Activated CD8-positive, alpha-beta memory T cell treated with anti-CD3 and anti-CD28 coated beads, Interleukin-2, amount 50 U/mL, for 4 hours (primary cell): Measurements from ENCODE around the gene PTPRN2.
"Not testable (repeated sequence)": the region's sequence is repeated elsewhere in the genome, so short reads cannot be mapped to it uniquely, and the experiment has no call there.

Source experiments
- DNase-seq: peaks from one replicate; pipeline ENCODE4 v3.0.0-alpha.2; 2020

Gene PTPRN2

GRCh38 chr7:157519798-157520244, 1067.8 kb downstream of the PTPRN2 start:
- DNase-seq = peak; percentile 4

- DNase-seq = peak; percentile 9
These were observed 1068.4 kb downstream of the PTPRN2 start for GRCh38 chr7:157519246-157519645.

- DNase-seq = peak; percentile 5
These were observed 1069.0 kb downstream of the PTPRN2 start for GRCh38 chr7:157518514-157519175.

- DNase-seq = peak; percentile 4
These were observed 1069.7 kb downstream of the PTPRN2 start for GRCh38 chr7:157517782-157518513.

- DNase-seq = peak; percentile 8
These were observed 1070.5 kb downstream of the PTPRN2 start for GRCh38 chr7:157516911-157517781.

- DNase-seq = peak; percentile 5
These were observed 1071.3 kb downstream of the PTPRN2 start for GRCh38 chr7:157516311-157516710.

GRCh38 chr7:157515342-157516041, 1072.1 kb downstream of the PTPRN2 start:
- peak; percentile 9 for DNase-seq

GRCh38 chr7:157514746-157515145, 1072.9 kb downstream of the PTPRN2 start:
- no peak for DNase-seq

GRCh38 chr7:157514306-157514705, 1073.3 kb downstream of the PTPRN2 start:
- no peak for DNase-seq

- no peak for DNase-seq
These were observed 1073.9 kb downstream of the PTPRN2 start for GRCh38 chr7:157513682-157514081.

- no peak for DNase-seq
These were observed 1074.4 kb downstream of the PTPRN2 start for GRCh38 chr7:157513162-157513621.

- no peak for DNase-seq
These were observed 1078.4 kb downstream of the PTPRN2 start for GRCh38 chr7:157509226-157509625.

GRCh38 chr7:157508477-157508881, 1079.1 kb downstream of the PTPRN2 start:
- DNase-seq = no peak

GRCh38 chr7:157507987-157508386, 1079.6 kb downstream of the PTPRN2 start:
- no peak for DNase-seq

- no peak for DNase-seq
These were observed 1081.4 kb downstream of the PTPRN2 start for GRCh38 chr7:157506268-157506667.

- DNase-seq = no peak
These were observed 1082.0 kb downstream of the PTPRN2 start for GRCh38 chr7:157505646-157506045.

- no peak for DNase-seq
These were observed 1084.4 kb downstream of the PTPRN2 start for GRCh38 chr7:157503229-157503628.

- DNase-seq = peak; percentile 39
These were observed 1084.9 kb downstream of the PTPRN2 start for GRCh38 chr7:157502701-157503111.

GRCh38 chr7:157501581-157501980, 1086.0 kb downstream of the PTPRN2 start:
- no peak for DNase-seq

- not testable (repeated sequence) for DNase-seq
These were observed 1086.6 kb downstream of the PTPRN2 start for GRCh38 chr7:157500989-157501540.

- DNase-seq = no peak
These were observed 1087.3 kb downstream of the PTPRN2 start for GRCh38 chr7:157500171-157500960.

GRCh38 chr7:157499835-157500153, 1087.8 kb downstream of the PTPRN2 start:
- DNase-seq = no peak
